Stomach (tissue), 9 donors: ENCODE measurements around the gene ACTL7B. TPM values are rescaled to one million over a fixed set of nuclear protein-coding genes. Genes with fewer than 3 reads are reported as not detected.
A peak's percentile ranks its signal among the peaks of the same experiment; 100 is the strongest.

Source experiments
- DNase-seq, 2 donors: peaks; one replicate each; pipeline versions ENCODE4 v3.0.0 to v3.0.0-alpha.2; 2013 to 2019
- H3K27ac ChIP-seq, 5 donors: fragments of 200-600 bp in 4 of 5; sonication (generic) in 4 of 5; one replicate each; pipeline ENCODE4 v1.5.1; 2013 to 2019; ENCODE audit warnings: mild to moderate bottlenecking in 1 of 5, moderate library complexity in 1 of 5
- H3K27me3 ChIP-seq, 3 donors: fragments of 200-600 bp; sonication (generic); one replicate each; pipeline ENCODE4 v1.5.1; 2017 to 2019; ENCODE audit warnings: mixed run types in 1 of 3
- H3K36me3 ChIP-seq, 4 donors: fragments of 200-600 bp; sonication (generic); 1 replicate in 3 of 4; 2 replicates in 1 of 4; pipeline ENCODE4 v1.5.1; 2016 to 2019
- H3K4me1 ChIP-seq, 4 donors: fragments of 200-600 bp; sonication (generic); one replicate each; pipeline ENCODE4 v1.5.1; 2016 to 2019
- H3K4me3 ChIP-seq, 4 donors: fragments of 200-600 bp; sonication (generic) in 3 of 4; one replicate each; pipeline ENCODE4 v1.5.1; 2016 to 2019; ENCODE audit warnings: mild to moderate bottlenecking in 1 of 4
- H3K9me3 ChIP-seq, 4 donors: fragments of 200-600 bp; sonication (generic); one replicate each; pipeline ENCODE4 v1.5.1; 2016 to 2019
- EP300 ChIP-seq: sonication (generic); formaldehyde crosslinking; IDR thresholded peaks from one replicate; pipeline ENCODE4 v1.6.1; 2017; ENCODE audit warnings: antibody characterized with exemption
- POLR2A ChIP-seq, 4 donors: fragments of 450-650 bp; IDR thresholded peaks; one replicate each; pipeline ENCODE4 v1.6.1; 2016; ENCODE audit warnings: antibody characterized with exemption in 4 of 4, control low read depth in 2 of 4, mild to moderate bottlenecking in 1 of 4, moderate library complexity in 1 of 4
- POLR2AphosphoS5 ChIP-seq, 3 donors: sonication (generic); formaldehyde crosslinking; IDR thresholded peaks; one replicate each; pipeline ENCODE4 v1.6.1; 2016; ENCODE audit warnings: antibody characterized with exemption in 3 of 3
- WGBS, 5 donors: extraction: QIAGEN DNeasy Blood & Tissue Kit in 3 of 5; methylation state at CpG; one replicate each; pipeline versions ENCODE4 v1.1.5 to v1.1.7; 2013 to 2018; 5-methylcytosine and 5-hydroxymethylcytosine counted together
- intact Hi-C: fragments of 100-400 bp; cut with DNase I; formaldehyde crosslinking; loops from one replicate; pipeline ENCODE4 v1.15.1; 2023; ENCODE audit warnings: low total_unique reads
- polyA plus RNA-seq, 3 donors: library from polyadenylated mRNA; stranded (reverse); fragments of 200-250 nt; gene quantifications; one replicate each; pipeline ENCODE4 v1.2.3, GENCODE V29; 2013
- total RNA-seq, 5 donors: library from RNA; depleted of rRNA; stranded (reverse); fragments of >200 nt; gene quantifications; one replicate each; pipeline versions ENCODE4 v1.1.0 to v1.2.3, GENCODE V29; 2014 to 2016
- TF ChIP-seq, protein P1 (sequence below), 7 experiments: fragments of 450-650 bp in 4 of 7; fragments of 200-600 bp in 3 of 7; sonication (generic) in 3 of 7; IDR thresholded peaks; one replicate each; pipeline ENCODE4 v1.5.1; 2016 to 2019; ENCODE audit warnings: antibody characterized with exemption in 7 of 7, control low read depth in 2 of 7, mild to moderate bottlenecking in 1 of 7
- donor health status: healthy with polysubstance abuse.
- donor health status: Bipolar disorder and iron deficiency.
- donor health status: healthy.

Gene ACTL7B
- total and polyA plus RNA-seq, 8 donors, result not detected

DNA sequence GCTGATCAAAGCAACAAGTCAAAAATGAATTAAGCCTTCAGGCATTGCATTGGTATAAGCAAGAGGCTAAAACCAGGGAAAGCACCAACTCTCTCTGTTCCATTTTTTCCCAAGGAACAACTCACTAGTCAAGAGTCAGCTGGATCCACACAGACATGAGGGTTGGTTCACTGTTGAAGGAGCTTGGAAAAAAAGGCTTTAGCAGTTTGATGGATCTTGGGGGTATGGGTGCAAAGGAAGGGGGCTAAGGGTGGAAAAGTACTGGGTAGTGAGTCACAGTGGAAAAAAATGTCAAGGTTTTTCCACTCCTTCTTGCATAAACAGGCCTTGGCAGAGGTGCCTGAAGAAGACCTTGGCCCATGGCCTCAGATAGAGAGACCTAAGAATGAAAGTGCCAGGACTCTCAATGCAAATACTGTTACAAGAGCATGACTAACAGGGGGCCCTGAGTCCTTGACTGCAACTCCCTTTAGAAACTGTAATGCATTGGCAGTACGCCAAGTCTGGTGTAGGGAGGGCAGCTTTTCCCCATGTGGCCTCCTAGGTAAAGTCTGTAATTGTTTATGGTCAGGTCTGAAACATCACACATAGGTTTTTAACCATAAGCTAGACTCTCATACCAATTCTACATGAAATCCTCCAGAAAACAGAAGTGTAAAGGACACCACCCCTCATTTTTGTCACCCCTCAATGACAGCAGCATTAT, 30.0 kb upstream of the ACTL7B start:
- peak in 1 of 2 donors; percentile 88 for DNase-seq
- H3K9me3 ChIP-seq, result no peaks in the 10 kb centered on the region
- H3K4me1 ChIP-seq, result peaks cover 0 to 11% (median 3%) of the 10 kb centered on the region in 4 donors
- 49 to 73% (median 50%) methylated on average over 1 of the region's 1 CpG for WGBS, 5 donors
- no peak for TF ChIP-seq POLR2AphosphoS5 (IDR thresholded peaks at IDR 0.05)
- TF ChIP-seq EP300, result no peak
- TF ChIP-seq, protein P1, sequence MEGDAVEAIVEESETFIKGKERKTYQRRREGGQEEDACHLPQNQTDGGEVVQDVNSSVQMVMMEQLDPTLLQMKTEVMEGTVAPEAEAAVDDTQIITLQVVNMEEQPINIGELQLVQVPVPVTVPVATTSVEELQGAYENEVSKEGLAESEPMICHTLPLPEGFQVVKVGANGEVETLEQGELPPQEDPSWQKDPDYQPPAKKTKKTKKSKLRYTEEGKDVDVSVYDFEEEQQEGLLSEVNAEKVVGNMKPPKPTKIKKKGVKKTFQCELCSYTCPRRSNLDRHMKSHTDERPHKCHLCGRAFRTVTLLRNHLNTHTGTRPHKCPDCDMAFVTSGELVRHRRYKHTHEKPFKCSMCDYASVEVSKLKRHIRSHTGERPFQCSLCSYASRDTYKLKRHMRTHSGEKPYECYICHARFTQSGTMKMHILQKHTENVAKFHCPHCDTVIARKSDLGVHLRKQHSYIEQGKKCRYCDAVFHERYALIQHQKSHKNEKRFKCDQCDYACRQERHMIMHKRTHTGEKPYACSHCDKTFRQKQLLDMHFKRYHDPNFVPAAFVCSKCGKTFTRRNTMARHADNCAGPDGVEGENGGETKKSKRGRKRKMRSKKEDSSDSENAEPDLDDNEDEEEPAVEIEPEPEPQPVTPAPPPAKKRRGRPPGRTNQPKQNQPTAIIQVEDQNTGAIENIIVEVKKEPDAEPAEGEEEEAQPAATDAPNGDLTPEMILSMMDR (IDR thresholded peaks at IDR 0.05), result no peak
- TF ChIP-seq POLR2A (IDR thresholded peaks at IDR 0.05), result no peak
- intact Hi-C loops, result no loop called here
- H3K27ac ChIP-seq, result no peak overlapping the region
- peaks cover 6 to 81% (median 75%) of the 10 kb centered on the region in 4 donors for H3K36me3 ChIP-seq
- H3K27me3 ChIP-seq, result no peaks in the 10 kb centered on the region
- H3K4me3 ChIP-seq, result no peak overlapping the region

DNA sequence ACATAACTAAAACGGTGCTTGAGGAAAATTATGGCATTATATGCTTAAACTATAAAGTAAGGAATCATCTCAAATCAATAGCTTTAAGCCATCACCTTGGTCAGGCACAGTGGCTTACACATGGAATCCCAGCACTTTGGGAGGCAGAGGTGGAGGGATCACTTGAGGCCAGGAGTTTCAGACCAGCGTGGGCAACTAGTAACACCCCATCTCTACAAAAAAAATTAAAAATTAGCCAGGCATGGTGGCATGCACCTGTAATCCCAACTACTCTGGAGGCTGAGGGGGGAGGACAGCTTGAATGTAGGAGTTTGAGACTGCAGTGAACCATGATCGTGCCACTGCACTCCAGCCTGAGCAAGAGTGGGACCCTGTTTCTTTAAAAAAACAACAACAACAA, 28.9 kb upstream of the ACTL7B start:
- WGBS, 5 donors, result 90 to 96% (median 95%) methylated on average over 3 of the region's 3 CpGs
- no peak overlapping the region for H3K27ac ChIP-seq
- H3K36me3 ChIP-seq, result peaks cover 7 to 84% (median 75%) of the 10 kb centered on the region in 4 donors
- DNase-seq, result no peak
- TF ChIP-seq EP300 (no peak), POLR2A (IDR thresholded peaks at IDR 0.05) (no peak), POLR2AphosphoS5 (IDR thresholded peaks at IDR 0.05) (no peak)
- TF ChIP-seq, protein P1 (IDR thresholded peaks at IDR 0.05), result no peak
- no peaks in the 10 kb centered on the region for H3K27me3 ChIP-seq
- no peak overlapping the region for H3K4me3 ChIP-seq
- intact Hi-C loops, result no loop called here
- no peaks in the 10 kb centered on the region for H3K9me3 ChIP-seq
- peaks cover 0 to 8% (median 3%) of the 10 kb centered on the region in 4 donors for H3K4me1 ChIP-seq

- H3K9me3 ChIP-seq, result no peaks in the 10 kb centered on the region
- peaks cover 22 to 84% (median 75%) of the 10 kb centered on the region in 4 donors for H3K36me3 ChIP-seq
- intact Hi-C loops, result no loop called here
- 94 to 98% (median 96%) methylated on average over 3 of the region's 3 CpGs for WGBS, 5 donors
- no peak for DNase-seq
- no peaks in the 10 kb centered on the region for H3K27me3 ChIP-seq
- peaks cover 0 to 6% (median 3%) of the 10 kb centered on the region in 4 donors for H3K4me1 ChIP-seq
- TF ChIP-seq POLR2A (IDR thresholded peaks at IDR 0.05) (no peak), POLR2AphosphoS5 (IDR thresholded peaks at IDR 0.05) (no peak)
- TF ChIP-seq, protein P1 (IDR thresholded peaks at IDR 0.05), result no peak
- no peak overlapping the region for H3K27ac ChIP-seq
- no peak overlapping the region for H3K4me3 ChIP-seq
Observed at GRCh38 chr9:108883085-108883484, 27.3 kb upstream of the ACTL7B start.

- Histone ChIP-seq H3K36me3 (peaks cover 30 to 84% (median 75%) of the 10 kb centered on the region in 4 donors), H3K27ac (no peak overlapping the region), H3K4me1 (peaks cover 0 to 6% (median 3%) of the 10 kb centered on the region in 4 donors), H3K4me3 (no peak overlapping the region), H3K27me3 (no peaks in the 10 kb centered on the region), H3K9me3 (no peaks in the 10 kb centered on the region)
- no peak for DNase-seq
- intact Hi-C loops, result no loop called here
- TF ChIP-seq, protein P1 (IDR thresholded peaks at IDR 0.05), result no peak
- 91 to 98% (median 96%) methylated on average over 6 of the region's 6 CpGs for whole genome bisulfite sequencing, 5 donors
Observed at GRCh38 chr9:108882052-108882888, 26.5 kb upstream of the ACTL7B start.
